Mucosa of descending colon (tissue), 3 donors: ENCODE results near the gene HAGHL. TPM values are rescaled to one million over a fixed set of nuclear protein-coding genes. Genes with fewer than 3 reads are reported as not detected.
A peak's percentile ranks its signal among the peaks of the same experiment; 100 is the strongest.

Experiments
- ATAC-seq: fragments of 200-7000 bp; cut with Tn5 transposase; one replicate; pipeline ENCODE4 v1.9.1; 2020; ENCODE audit warnings: mild to moderate bottlenecking, moderate library complexity
- DNase-seq, 3 donors: peaks; one replicate each; pipeline ENCODE4 v3.0.0-alpha.2; 2020
- H3K36me3 ChIP-seq: fragments of 200-600 bp; one replicate; pipeline ENCODE4 v1.8.0; 2021; ENCODE audit warnings: low read depth, mild to moderate bottlenecking
- H3K4me1 ChIP-seq: fragments of 200-600 bp; one replicate; pipeline ENCODE4 v1.8.0; 2021; ENCODE audit warnings: low read depth, mild to moderate bottlenecking
- H3K4me3 ChIP-seq: fragments of 200-600 bp; one replicate; pipeline ENCODE4 v1.8.0; 2021; ENCODE audit warnings: mild to moderate bottlenecking
- H3K9me3 ChIP-seq: fragments of 200-600 bp; one replicate; pipeline ENCODE4 v1.8.0; 2021; ENCODE audit warnings: mild to moderate bottlenecking
- CTCF ChIP-seq: fragments of 200-600 bp; IDR thresholded peaks from one replicate; pipeline ENCODE4 v1.8.0; 2022; ENCODE audit warnings: antibody characterized with exemption, mild to moderate bottlenecking
- intact Hi-C, 2 donors: fragments of 100-400 bp; cut with DNase I in 1 of 2; cut with micrococcal nuclease in 1 of 2; formaldehyde crosslinking; loops; one replicate each; pipeline versions ENCODE4 v1.11.0 to v1.11.1; 2022; cut with DNase I, micrococcal nuclease
- total RNA-seq, 3 donors: library from RNA; stranded (reverse); fragmentation: NEBNext Ultra II Directional in 2 of 3; extraction: Animal tissue kit (Norgen Biotek cat#: 25700) in 2 of 3; gene quantifications; one replicate each; pipeline versions ENCODE4 v1.2.1 to v1.2.4, GENCODE V29; 2021 to 2023
- donor health status: DM: no; HTN: no; CAD: no; lungs with moderate emphysema.
- donor health status: DM: no; HTN: no; CAD: no.
- donor health status: DM: no; HTN: yes; CAD: no.

The HAGHL gene
- total RNA-seq, 3 donors from 2014 or later, result 1.9 to 6.6 (median 3.5) TPM

GRCh38 chr16:682493-683395, 44.2 kb upstream of the HAGHL start:
- no peak for TF ChIP-seq CTCF
- Histone ChIP-seq H3K36me3 (peaks cover 5% of the 10 kb centered on the region), H3K4me1 (peaks cover 48% of the 10 kb centered on the region), H3K9me3 (no peaks in the 10 kb centered on the region), H3K4me3 (no peak overlapping the region)
- ATAC-seq (no peak), DNase-seq (peak in 2 of 3 donors; percentile 31 to 48)
- intact Hi-C loops, result no loop called here

- intact Hi-C loops, result no loop called here
- DNase-seq, result peak in 1 of 3 donors; percentile 37
- ATAC-seq, result no peak
- Histone ChIP-seq H3K4me3 (peak overlapping the region; percentile 48), H3K36me3 (peaks cover 5% of the 10 kb centered on the region), H3K9me3 (no peaks in the 10 kb centered on the region), H3K4me1 (peaks cover 47% of the 10 kb centered on the region)
- no peak for TF ChIP-seq CTCF
Measured at GRCh38 chr16:683396-684070, 43.4 kb upstream of the HAGHL start.

- H3K4me1 ChIP-seq, result peaks cover 50% of the 10 kb centered on the region
- peak; percentile 74 for ATAC-seq
- H3K4me3 ChIP-seq, result peak within 1 kb of the TSS; percentile 48
- peak; percentile 98 to 99 (median 99) for DNase-seq
- TF ChIP-seq CTCF, result no peak
- H3K36me3 ChIP-seq, result peaks cover 5% of the 10 kb centered on the region
- no peaks in the 10 kb centered on the region for H3K9me3 ChIP-seq
- intact Hi-C loops, result no loop called here
Measured at GRCh38 chr16:684071-684794, 42.7 kb upstream of the HAGHL start, which contains the start of gene JMJD8. Gene JMJD8, minus strand, starts transcription at chr16:684334. Its CDS starts 15 bp downstream, at chr16:684319.

- TF ChIP-seq CTCF, result no peak
- DNase-seq (peak; percentile 49 to 79 (median 62)), ATAC-seq (no peak)
- intact Hi-C loops, result no loop called here
- Histone ChIP-seq H3K4me3 (no peak overlapping the region), H3K4me1 (peaks cover 53% of the 10 kb centered on the region), H3K36me3 (peaks cover 5% of the 10 kb centered on the region), H3K9me3 (no peaks in the 10 kb centered on the region)
Measured at GRCh38 chr16:684961-685696, 41.8 kb upstream of the HAGHL start.

- peak; percentile 23 for TF ChIP-seq CTCF
- Histone ChIP-seq H3K36me3 (peaks cover 5% of the 10 kb centered on the region), H3K9me3 (no peaks in the 10 kb centered on the region), H3K4me1 (peaks cover 51% of the 10 kb centered on the region), H3K4me3 (no peak overlapping the region)
- DNase-seq (peak in 2 of 3 donors; percentile 78), ATAC-seq (peak; percentile 7)
- intact Hi-C loops, result no loop called here
Measured at GRCh38 chr16:685967-686366, 40.9 kb upstream of the HAGHL start.
